GM12878 (cell line): Measurements from ENCODE around the gene PRDM16.

ENCODE experiments used
- ATF3 ChIP-seq: IDR thresholded peaks from 2 replicates; pipeline ENCODE4 v1.6.1; 2011; ENCODE audit warnings: low read depth, mild to moderate bottlenecking, low read length, moderate library complexity, borderline replicate concordance; ENCODE audit errors: extremely low read depth
- ELK1 ChIP-seq: IDR thresholded peaks from 2 replicates; pipeline ENCODE4 v1.6.1; 2012; ENCODE audit warnings: low read depth, low read length, improper control_type of control experiment
- EP300 ChIP-seq, 2 experiments: fragments of 150-350 bp in 1 of 2; IDR thresholded peaks; 2 replicates each; pipeline ENCODE4 v1.6.1; 2011 to 2012; ENCODE audit warnings: low read depth in 2 of 2, low read length in 2 of 2, borderline replicate concordance in 1 of 2, improper control_type of control experiment in 1 of 2, inconsistent platforms in 1 of 2; ENCODE audit not compliant: control insufficient read depth in 1 of 2
- ETV6 ChIP-seq, 2 experiments: fragments of 450-650 bp in 1 of 2; IDR thresholded peaks in 1 of 2; conservative IDR thresholded peaks in 1 of 2; 2 replicates each; pipeline ENCODE4 v1.6.1; 2014; ENCODE audit warnings: antibody characterized with exemption in 1 of 2, borderline replicate concordance in 1 of 2, low read depth in 1 of 2, mild to moderate bottlenecking in 1 of 2, moderate library complexity in 1 of 2
- GABPA ChIP-seq: IDR thresholded peaks from 2 replicates; pipeline ENCODE4 v1.6.1; 2014; ENCODE audit warnings: antibody characterized with exemption, low read depth, mild to moderate bottlenecking, inconsistent platforms
- MAX ChIP-seq: IDR thresholded peaks from 2 replicates; pipeline ENCODE4 v1.6.1; 2012; ENCODE audit warnings: low read depth, low read length, improper control_type of control experiment
- NR2C2 ChIP-seq: IDR thresholded peaks from 2 replicates; pipeline ENCODE4 v1.6.1; 2011; ENCODE audit warnings: borderline replicate concordance, low read depth; ENCODE audit not compliant: control insufficient read depth, insufficient read length
- PAX5 ChIP-seq: IDR thresholded peaks from 2 replicates; pipeline ENCODE4 v1.6.1; 2011; ENCODE audit warnings: low read depth, low read length, borderline replicate concordance
- REST ChIP-seq: IDR thresholded peaks from 2 replicates; pipeline ENCODE4 v1.6.1; 2012; ENCODE audit warnings: mild to moderate bottlenecking, low read depth, low read length
- USF2 ChIP-seq: IDR thresholded peaks from 2 replicates; pipeline ENCODE4 v1.6.1; 2011; ENCODE audit warnings: low read depth, low read length, improper control_type of control experiment, borderline replicate concordance
- ZNF207 ChIP-seq: fragments of 450-650 bp; IDR thresholded peaks from 2 replicates; pipeline ENCODE4 v1.6.1; 2014; ENCODE audit warnings: antibody characterized with exemption, mild to moderate bottlenecking, borderline replicate concordance
- TF ChIP-seq, protein P1 (sequence below), 3 experiments: IDR thresholded peaks in 2 of 3; conservative IDR thresholded peaks in 1 of 3; 2 replicates each; pipeline ENCODE4 v1.5.1; 2011; ENCODE audit warnings: low read depth in 3 of 3, low read length in 3 of 3, mild to moderate bottlenecking in 3 of 3, control low read depth in 2 of 3, moderate library complexity in 2 of 3, inconsistent platforms in 1 of 3, mixed read lengths in 1 of 3; ENCODE audit not compliant: control insufficient read depth in 2 of 3, insufficient read depth in 1 of 3; ENCODE audit errors: extremely low read depth in 1 of 3
- TF ChIP-seq, protein P2 (sequence below): IDR thresholded peaks from 2 replicates; pipeline ENCODE4 v1.6.1; 2011; ENCODE audit warnings: borderline replicate concordance, low read depth, mild to moderate bottlenecking, moderate library complexity, mixed read lengths, low read length; ENCODE audit not compliant: insufficient read depth; ENCODE audit errors: extremely low read length

DNA sequence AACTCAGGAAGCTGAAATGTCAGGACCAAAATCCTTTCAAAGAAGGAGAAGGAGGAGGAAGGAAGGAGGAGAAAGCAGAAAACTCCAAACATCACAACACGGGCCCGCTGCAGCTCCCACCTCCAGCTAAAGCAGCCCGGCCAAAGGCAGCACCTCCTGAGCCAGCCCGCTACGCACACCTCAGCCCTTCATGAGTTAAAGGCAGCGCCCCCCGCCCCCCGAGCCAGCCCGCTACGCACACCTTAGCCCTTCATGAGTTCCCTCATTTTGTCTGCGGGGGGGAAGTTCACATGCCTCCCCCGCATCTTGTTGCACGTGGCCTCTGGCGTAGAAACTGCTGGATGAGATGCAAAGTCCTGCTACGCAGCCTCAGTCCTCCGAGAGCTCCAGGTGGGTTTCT is 294.8 kb downstream of the PRDM16 start:
- TF ChIP-seq, protein P1, sequence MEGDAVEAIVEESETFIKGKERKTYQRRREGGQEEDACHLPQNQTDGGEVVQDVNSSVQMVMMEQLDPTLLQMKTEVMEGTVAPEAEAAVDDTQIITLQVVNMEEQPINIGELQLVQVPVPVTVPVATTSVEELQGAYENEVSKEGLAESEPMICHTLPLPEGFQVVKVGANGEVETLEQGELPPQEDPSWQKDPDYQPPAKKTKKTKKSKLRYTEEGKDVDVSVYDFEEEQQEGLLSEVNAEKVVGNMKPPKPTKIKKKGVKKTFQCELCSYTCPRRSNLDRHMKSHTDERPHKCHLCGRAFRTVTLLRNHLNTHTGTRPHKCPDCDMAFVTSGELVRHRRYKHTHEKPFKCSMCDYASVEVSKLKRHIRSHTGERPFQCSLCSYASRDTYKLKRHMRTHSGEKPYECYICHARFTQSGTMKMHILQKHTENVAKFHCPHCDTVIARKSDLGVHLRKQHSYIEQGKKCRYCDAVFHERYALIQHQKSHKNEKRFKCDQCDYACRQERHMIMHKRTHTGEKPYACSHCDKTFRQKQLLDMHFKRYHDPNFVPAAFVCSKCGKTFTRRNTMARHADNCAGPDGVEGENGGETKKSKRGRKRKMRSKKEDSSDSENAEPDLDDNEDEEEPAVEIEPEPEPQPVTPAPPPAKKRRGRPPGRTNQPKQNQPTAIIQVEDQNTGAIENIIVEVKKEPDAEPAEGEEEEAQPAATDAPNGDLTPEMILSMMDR (IDR thresholded peaks at IDR 0.05 in 2 of 3, conservative IDR thresholded peaks at IDR 0.05 in 1 of 3; ENCODE audit: control insufficient read depth in 2 of 3, extremely low read depth in 1 of 3, insufficient read depth in 1 of 3, low read depth in 3 of 3, low read length in 3 of 3): no peak
- TF ChIP-seq EP300 (IDR thresholded peaks at IDR 0.05; ENCODE audit: borderline replicate concordance in 1 of 2, control insufficient read depth in 1 of 2, low read depth in 2 of 2, low read length in 2 of 2) (no peak), ZNF207 (no peak), REST (no peak), ELK1 (no peak), USF2 (no peak), NR2C2 (no peak), ETV6 (conservative IDR thresholded peaks at IDR 0.05 in 1 of 2, IDR thresholded peaks at IDR 0.05 in 1 of 2; ENCODE audit: borderline replicate concordance in 1 of 2, low read depth in 1 of 2) (no peak), GABPA (no peak), MAX (no peak), ATF3 (no peak), PAX5 (no peak)
- TF ChIP-seq, protein P2, sequence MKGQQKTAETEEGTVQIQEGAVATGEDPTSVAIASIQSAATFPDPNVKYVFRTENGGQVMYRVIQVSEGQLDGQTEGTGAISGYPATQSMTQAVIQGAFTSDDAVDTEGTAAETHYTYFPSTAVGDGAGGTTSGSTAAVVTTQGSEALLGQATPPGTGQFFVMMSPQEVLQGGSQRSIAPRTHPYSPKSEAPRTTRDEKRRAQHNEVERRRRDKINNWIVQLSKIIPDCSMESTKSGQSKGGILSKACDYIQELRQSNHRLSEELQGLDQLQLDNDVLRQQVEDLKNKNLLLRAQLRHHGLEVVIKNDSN: no peak
